HG03066 (cell line): ENCODE results near the gene MIOS.
A peak's percentile ranks its signal among the peaks of the same experiment; 100 is the strongest.
"Not testable (repeated sequence)": the region's sequence is repeated elsewhere in the genome, so short reads cannot be mapped to it uniquely, and the experiment has no call there.

Experiments
- ATAC-seq: cut with Tn5 transposase; IDR thresholded peaks from one replicate; pipeline ENCODE4 v1.9.1; 2021; ENCODE audit warnings: low read depth; ENCODE audit not compliant: unreplicated experiment

MIOS gene

GRCh38 chr7:7640221-7641128, 73.8 kb downstream of the MIOS start, which contains the start of gene UMAD1:
Gene UMAD1, plus strand, starts transcription at chr7:7640752. Its CDS starts 32,620 bp downstream, at chr7:7673372.
- peak; percentile 98 for ATAC-seq

GRCh38 chr7:7641129-7641663, 74.5 kb downstream of the MIOS start:
- ATAC-seq: peak; percentile 10

- no peak for ATAC-seq
Observed at GRCh38 chr7:7642081-7642480, 75.4 kb downstream of the MIOS start.

GRCh38 chr7:7647495-7648036, 80.9 kb downstream of the MIOS start:
- no peak for ATAC-seq

- ATAC-seq: no peak
Observed at GRCh38 chr7:7650682-7651206, 84.1 kb downstream of the MIOS start.

GRCh38 chr7:7651479-7651878, 84.8 kb downstream of the MIOS start:
- no peak for ATAC-seq

- no peak for ATAC-seq
Observed at GRCh38 chr7:7652798-7653540, 86.3 kb downstream of the MIOS start.

GRCh38 chr7:7653593-7654187, 87.0 kb downstream of the MIOS start:
- ATAC-seq: no peak

GRCh38 chr7:7654964-7655715, 88.5 kb downstream of the MIOS start:
- ATAC-seq: no peak

- ATAC-seq: not testable (repeated sequence)
Observed at GRCh38 chr7:7656459-7656858, 89.8 kb downstream of the MIOS start.
